HFFc6 (cell line): ENCODE measurements around the gene USP54. TPM values are rescaled to one million over a fixed set of nuclear protein-coding genes. Genes with fewer than 3 reads are reported as not detected.
A peak's percentile ranks its signal among the peaks of the same experiment; 100 is the strongest.

ENCODE experiments used
- DNase-seq: peaks from one replicate; pipeline ENCODE4 v3.0.0-alpha.2; 2018
- H3K27ac Mint-ChIP-seq: 2 replicates; pipeline ENCODE4 v1.8.0; 2020; ENCODE audit warnings: mild to moderate bottlenecking, mixed read lengths
- H3K27me3 Mint-ChIP-seq: 2 replicates; pipeline ENCODE4 v1.8.0; 2021; ENCODE audit warnings: mild to moderate bottlenecking, moderate library complexity, mixed read lengths; ENCODE audit not compliant: insufficient read depth
- H3K36me3 Mint-ChIP-seq: 2 replicates; pipeline ENCODE4 v1.8.0; 2021; ENCODE audit warnings: low read depth, mixed read lengths
- H3K4me1 Mint-ChIP-seq: 2 replicates; pipeline ENCODE4 v1.8.0; 2020; ENCODE audit warnings: low read depth, mixed read lengths
- H3K4me3 Mint-ChIP-seq: 2 replicates; pipeline ENCODE4 v1.8.0; 2020; ENCODE audit warnings: mild to moderate bottlenecking, moderate library complexity, mixed read lengths
- H3K9me3 Mint-ChIP-seq: 2 replicates; pipeline ENCODE4 v1.8.0; 2020; ENCODE audit warnings: mild to moderate bottlenecking, mixed read lengths
- total RNA-seq, 6 experiments: library from RNA; stranded (reverse); fragmentation: NEBNext Ultra II Directional; extraction: Animal tissue kit (Norgen Biotek cat#: 25700); gene quantifications; 2 replicates in 1 of 6; 3 replicates in 5 of 6; pipeline ENCODE4 v1.2.3, GENCODE V29; 2021
- TF ChIP-seq, protein P1 (sequence below): fragments of 200-600 bp; sonication (generic); IDR thresholded peaks from 2 replicates; pipeline ENCODE4 v1.5.0; 2021; ENCODE audit warnings: antibody characterized with exemption, mild to moderate bottlenecking

USP54 gene
- total RNA-seq, 6 experiments from 2014 or later = 9.1 to 12.9 (median 10.7) TPM

DNA sequence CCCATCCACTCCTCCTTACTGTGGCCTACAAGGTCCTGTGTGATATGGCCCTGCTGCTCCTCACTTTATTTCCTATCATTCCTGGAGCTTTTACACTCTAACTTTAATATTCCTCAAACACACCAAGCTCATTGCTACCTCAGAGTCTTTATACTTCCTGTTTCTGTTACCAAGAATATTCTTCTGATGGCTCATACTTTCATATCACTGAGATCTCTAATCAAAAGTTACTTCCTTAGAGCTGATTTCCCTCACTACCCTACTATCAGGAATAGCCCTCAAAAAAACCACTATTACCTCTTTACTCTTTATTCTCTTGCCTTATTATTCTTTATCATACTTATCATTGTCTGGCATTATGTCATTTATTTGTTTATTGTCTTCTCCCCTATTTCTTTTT lies 89.5 kb downstream of the USP54 start:
- no peaks in the 10 kb centered on the region; the same call in 1 of the 2 replicates for H3K27me3 Mint-ChIP-seq
- TF ChIP-seq, protein P1, sequence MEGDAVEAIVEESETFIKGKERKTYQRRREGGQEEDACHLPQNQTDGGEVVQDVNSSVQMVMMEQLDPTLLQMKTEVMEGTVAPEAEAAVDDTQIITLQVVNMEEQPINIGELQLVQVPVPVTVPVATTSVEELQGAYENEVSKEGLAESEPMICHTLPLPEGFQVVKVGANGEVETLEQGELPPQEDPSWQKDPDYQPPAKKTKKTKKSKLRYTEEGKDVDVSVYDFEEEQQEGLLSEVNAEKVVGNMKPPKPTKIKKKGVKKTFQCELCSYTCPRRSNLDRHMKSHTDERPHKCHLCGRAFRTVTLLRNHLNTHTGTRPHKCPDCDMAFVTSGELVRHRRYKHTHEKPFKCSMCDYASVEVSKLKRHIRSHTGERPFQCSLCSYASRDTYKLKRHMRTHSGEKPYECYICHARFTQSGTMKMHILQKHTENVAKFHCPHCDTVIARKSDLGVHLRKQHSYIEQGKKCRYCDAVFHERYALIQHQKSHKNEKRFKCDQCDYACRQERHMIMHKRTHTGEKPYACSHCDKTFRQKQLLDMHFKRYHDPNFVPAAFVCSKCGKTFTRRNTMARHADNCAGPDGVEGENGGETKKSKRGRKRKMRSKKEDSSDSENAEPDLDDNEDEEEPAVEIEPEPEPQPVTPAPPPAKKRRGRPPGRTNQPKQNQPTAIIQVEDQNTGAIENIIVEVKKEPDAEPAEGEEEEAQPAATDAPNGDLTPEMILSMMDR = no peak
- no peaks in the 10 kb centered on the region for H3K9me3 Mint-ChIP-seq
- DNase-seq = no peak
- H3K27ac Mint-ChIP-seq = peak overlapping the region; percentile 75
- peak overlapping the region; percentile 33 for H3K4me3 Mint-ChIP-seq
- peaks cover 25% of the 10 kb centered on the region for H3K36me3 Mint-ChIP-seq
- peaks cover 44% of the 10 kb centered on the region for H3K4me1 Mint-ChIP-seq

DNA sequence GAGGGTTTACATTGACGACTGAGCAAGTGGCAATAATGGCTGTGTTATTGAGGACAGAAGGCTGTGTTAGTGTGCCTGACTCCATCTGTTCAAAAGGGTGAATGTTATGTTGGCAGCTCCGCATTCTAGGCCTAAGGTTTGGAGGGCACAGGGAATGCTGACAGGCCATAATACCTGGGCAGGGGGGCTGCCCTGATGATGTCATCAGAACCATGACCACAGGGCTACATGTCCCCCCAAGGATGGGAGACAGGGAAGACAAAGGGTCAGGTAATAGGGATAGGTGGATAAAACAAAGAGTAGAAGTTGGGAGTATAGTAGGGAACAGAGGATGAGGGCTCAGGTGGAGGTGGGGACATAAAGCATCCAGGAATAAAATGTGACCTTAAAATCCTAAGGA lies 93.5 kb downstream of the USP54 start:
- Mint-ChIP-seq H3K4me3 (no peak overlapping the region; the same call in 1 of the 2 replicates), H3K4me1 (peaks cover 63% of the 10 kb centered on the region), H3K36me3 (peaks cover 28% of the 10 kb centered on the region), H3K27ac (no peak overlapping the region), H3K27me3 (peaks cover 1% of the 10 kb centered on the region; the same call in 1 of the 2 replicates), H3K9me3 (no peaks in the 10 kb centered on the region; the same call in 1 of the 2 replicates)
- TF ChIP-seq, protein P1 = no peak
- no peak for DNase-seq

DNA sequence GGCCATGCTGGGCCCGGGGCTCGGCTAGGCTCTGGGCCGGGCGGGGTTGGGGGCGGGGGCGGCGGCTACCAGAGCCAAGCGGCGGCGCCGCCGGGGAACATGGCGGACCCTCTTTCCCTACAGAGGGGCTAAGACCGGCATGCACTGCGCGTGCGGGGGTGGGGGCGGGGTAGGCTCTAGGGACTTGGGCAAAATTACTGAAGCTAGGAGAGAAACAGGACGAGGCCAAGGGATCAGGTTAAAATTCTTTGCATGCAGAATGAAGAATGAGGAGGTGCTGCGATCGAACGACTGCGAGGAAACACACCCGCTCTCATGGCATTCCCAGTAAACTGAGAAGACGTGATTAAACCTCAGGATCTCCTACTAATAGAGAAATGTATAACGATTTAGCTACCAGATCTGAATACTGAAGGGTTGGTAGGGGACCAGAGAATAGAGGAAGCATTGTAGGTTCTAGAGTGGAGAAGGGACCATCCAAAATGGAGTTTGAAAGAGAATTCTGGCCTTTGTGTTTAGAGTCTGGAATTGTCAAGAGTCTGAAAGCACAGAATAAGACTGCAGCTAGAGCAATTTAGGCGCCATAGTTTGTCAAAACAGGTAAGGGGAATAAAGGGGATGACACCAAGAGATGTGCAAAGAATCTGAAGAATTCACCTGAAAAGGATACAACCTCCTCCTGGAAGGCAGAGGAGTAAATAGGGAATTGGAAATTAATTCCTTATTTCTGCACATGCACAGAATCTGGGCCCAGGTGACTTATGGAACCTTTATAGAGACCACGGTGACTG lies 95.1 kb downstream of the USP54 start, which contains the start of gene PPP3CB:
Gene PPP3CB (minus strand): TSS at position 141 of the 791 bp plus-strand sequence. CDS start 135 bp downstream, at position 6.
- no peaks in the 10 kb centered on the region; the same call in 1 of the 2 replicates for H3K9me3 Mint-ChIP-seq
- TF ChIP-seq, protein P1 = no peak
- H3K4me3 Mint-ChIP-seq = peak within 1 kb of the TSS; percentile 92
- H3K4me1 Mint-ChIP-seq = peaks cover 56% of the 10 kb centered on the region
- peak within 1 kb of the TSS; percentile 93 for H3K27ac Mint-ChIP-seq
- peaks cover 1% of the 10 kb centered on the region; the same call in 1 of the 2 replicates for H3K27me3 Mint-ChIP-seq
- H3K36me3 Mint-ChIP-seq = peaks cover 33% of the 10 kb centered on the region
- peak; percentile 88 for DNase-seq

DNA sequence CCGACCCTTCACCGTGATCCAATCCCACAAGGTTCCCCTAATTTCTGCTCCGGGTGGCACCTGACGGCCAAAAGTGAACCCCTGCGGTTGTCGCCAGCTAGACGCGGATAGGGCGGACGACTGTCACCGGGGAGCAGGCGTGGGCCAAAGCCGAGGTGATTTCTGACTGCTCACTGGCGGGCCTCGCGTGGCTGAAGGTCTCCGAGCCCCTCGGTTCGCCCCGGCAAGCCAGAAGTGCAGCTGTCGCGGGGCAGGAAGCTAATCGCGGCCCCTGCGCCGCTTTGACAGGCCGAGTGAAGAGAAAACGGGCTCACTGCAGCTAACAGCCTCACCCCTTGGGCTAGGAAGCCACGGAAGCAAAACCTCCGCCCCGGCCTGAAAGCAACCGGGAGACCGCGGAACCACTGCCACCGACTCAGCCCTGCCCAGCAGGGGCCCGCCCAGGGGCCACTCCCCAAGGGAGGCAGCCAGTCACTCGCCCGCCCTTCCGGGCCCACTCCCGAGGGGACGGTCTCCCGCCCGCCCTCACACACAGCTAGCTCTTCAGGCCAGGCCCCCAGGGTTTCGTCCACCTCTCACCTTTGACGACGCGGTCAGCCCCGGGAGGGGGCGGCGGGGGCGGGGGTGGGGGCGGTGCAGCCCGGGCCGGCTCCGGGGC lies 95.8 kb downstream of the USP54 start:
- H3K27me3 Mint-ChIP-seq = peaks cover 1% of the 10 kb centered on the region; the same call in 1 of the 2 replicates
- TF ChIP-seq, protein P1 = no peak
- peaks cover 48% of the 10 kb centered on the region for H3K4me1 Mint-ChIP-seq
- H3K27ac Mint-ChIP-seq = peak overlapping the region; percentile 93
- H3K4me3 Mint-ChIP-seq = peak overlapping the region; percentile 92
- H3K36me3 Mint-ChIP-seq = peaks cover 33% of the 10 kb centered on the region
- H3K9me3 Mint-ChIP-seq = no peaks in the 10 kb centered on the region; the same call in 1 of the 2 replicates
- peak; percentile 85 for DNase-seq

DNA sequence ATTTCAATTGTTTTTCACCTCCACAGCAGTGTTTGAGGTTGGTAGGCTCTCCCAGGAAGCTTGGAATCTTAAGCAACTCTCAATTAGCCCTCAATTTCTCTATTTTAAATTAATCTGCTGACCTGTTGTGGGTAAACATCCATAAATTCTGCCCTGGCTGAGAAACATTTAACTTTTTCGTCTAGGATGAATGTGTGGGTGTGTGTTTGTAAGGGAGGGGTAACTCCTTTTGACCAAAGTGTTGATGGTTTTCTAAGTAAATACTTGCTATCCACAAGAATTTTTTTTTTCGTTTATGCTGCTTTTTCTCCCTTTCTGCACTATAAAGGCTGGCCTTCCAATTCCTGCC lies 96.3 kb downstream of the USP54 start:
- Mint-ChIP-seq H3K36me3 (peaks cover 30% of the 10 kb centered on the region), H3K9me3 (no peaks in the 10 kb centered on the region; the same call in 1 of the 2 replicates), H3K27me3 (peaks cover 1% of the 10 kb centered on the region; the same call in 1 of the 2 replicates), H3K4me1 (peaks cover 48% of the 10 kb centered on the region), H3K4me3 (peak overlapping the region; percentile 92), H3K27ac (peak overlapping the region; percentile 93)
- TF ChIP-seq, protein P1 = no peak
- DNase-seq = no peak
